Measurements from ENCODE around the gene PTGES. TPM values are rescaled to one million over a fixed set of nuclear protein-coding genes. Genes with fewer than 3 reads are reported as not detected.

PTGES gene
- polyA plus RNA-seq, 3 donors: 0.29 to 1.8 (median 0.84) TPM

GRCh38 chr9:129748249-129748648 is 4.6 kb downstream of the PTGES start:
- no peaks in the 10 kb centered on the region for H4K20me1 ChIP-seq (ENCODE audit: insufficient read depth, low read length)
- H3K9me3 ChIP-seq (replicated peaks in 1 of 2; ENCODE audit: control insufficient read depth in 1 of 2, insufficient read depth in 1 of 2, low read length in 2 of 2): no peaks in the 10 kb centered on the region
- TF ChIP-seq CTCF (IDR thresholded peaks at IDR 0.05): no peak
- H3K27me3 ChIP-seq (ENCODE audit: control insufficient read depth in 2 of 2, insufficient read depth in 2 of 2, low read length in 2 of 2): peaks cover 0 to 12% of the 10 kb centered on the region in 2 donors
- no peak overlapping the region for H3K4me3 Mint-ChIP-seq
- H3K27me3 Mint-ChIP-seq (ENCODE audit: low read depth in 3 of 3): peaks cover 17 to 43% (median 28%) of the 10 kb centered on the region in 3 donors
- no peaks in the 10 kb centered on the region for H3K36me3 ChIP-seq (replicated peaks in 1 of 2; ENCODE audit: control insufficient read depth in 1 of 2, insufficient read depth in 2 of 2, low read length in 2 of 2)
- no peak overlapping the region for H3K9ac ChIP-seq (ENCODE audit: insufficient read depth, low read length, poor library complexity, severe bottlenecking)
- DNase-seq: no peak
- no peak overlapping the region for H3K4me2 ChIP-seq (replicated peaks; ENCODE audit: extremely low read depth, low read length, poor library complexity, severe bottlenecking)
- intact Hi-C loops (cut with micrococcal nuclease): no loop called here
- peaks cover 30% of the 10 kb centered on the region for H3K4me1 Mint-ChIP-seq
- no peak overlapping the region for H2AFZ ChIP-seq (ENCODE audit: insufficient read depth, low read depth, low read length, poor library complexity, severe bottlenecking)
- H3K36me3 Mint-ChIP-seq: peaks cover 0 to 6% of the 10 kb centered on the region in 2 donors
- WGBS (ENCODE audit: insufficient coverage): 93% methylated on average over 1 of the region's 5 CpGs
- H3K27ac ChIP-seq (ENCODE audit: low read depth in 1 of 2, low read length in 2 of 2): no peak overlapping the region
- peaks cover 0 to 4% (median 0%) of the 10 kb centered on the region in 7 donors for H3K9me3 Mint-ChIP-seq
- H3K79me2 ChIP-seq (ENCODE audit: insufficient read depth, low read length): no peaks in the 10 kb centered on the region
- no peak overlapping the region for H3K27ac Mint-ChIP-seq
- H3K4me1 ChIP-seq (ENCODE audit: control insufficient read depth in 1 of 2, insufficient read depth in 2 of 2, low read length in 2 of 2): peaks cover 12 to 22% of the 10 kb centered on the region in 2 donors
- no peak overlapping the region for H3K4me3 ChIP-seq (replicated peaks in 1 of 3; ENCODE audit: low read depth in 2 of 3, low read length in 3 of 3)

GRCh38 chr9:129746092-129746777 is 6.6 kb downstream of the PTGES start:
- no peak for TF ChIP-seq CTCF (IDR thresholded peaks at IDR 0.05)
- Histone ChIP-seq H3K27ac (ENCODE audit: low read depth in 1 of 2, low read length in 2 of 2) (no peak overlapping the region), H3K27me3 (ENCODE audit: control insufficient read depth in 2 of 2, insufficient read depth in 2 of 2, low read length in 2 of 2) (no peaks in the 10 kb centered on the region), H3K79me2 (ENCODE audit: insufficient read depth, low read length) (no peaks in the 10 kb centered on the region), H3K9me3 (replicated peaks in 1 of 2; ENCODE audit: control insufficient read depth in 1 of 2, insufficient read depth in 1 of 2, low read length in 2 of 2) (no peaks in the 10 kb centered on the region), H4K20me1 (ENCODE audit: insufficient read depth, low read length) (no peaks in the 10 kb centered on the region), H2AFZ (ENCODE audit: insufficient read depth, low read depth, low read length, poor library complexity, severe bottlenecking) (peak overlapping the region; percentile 36), H3K4me3 (replicated peaks in 1 of 3; ENCODE audit: low read depth in 2 of 3, low read length in 3 of 3) (no peak overlapping the region), H3K4me2 (replicated peaks; ENCODE audit: extremely low read depth, low read length, poor library complexity, severe bottlenecking) (no peak overlapping the region), H3K9ac (ENCODE audit: insufficient read depth, low read length, poor library complexity, severe bottlenecking) (no peak overlapping the region), H3K4me1 (ENCODE audit: control insufficient read depth in 1 of 2, insufficient read depth in 2 of 2, low read length in 2 of 2) (peaks cover 4 to 12% of the 10 kb centered on the region in 2 donors), H3K36me3 (replicated peaks in 1 of 2; ENCODE audit: control insufficient read depth in 1 of 2, insufficient read depth in 2 of 2, low read length in 2 of 2) (no peaks in the 10 kb centered on the region)
- H3K36me3 Mint-ChIP-seq: peaks cover 0 to 2% of the 10 kb centered on the region in 2 donors
- intact Hi-C loops (cut with micrococcal nuclease): no loop called here
- H3K4me1 Mint-ChIP-seq: peaks cover 14% of the 10 kb centered on the region
- H3K27ac Mint-ChIP-seq: peak overlapping the region in 4 of 7 donors; percentile 41 to 78 (median 67)
- H3K9me3 Mint-ChIP-seq: peaks cover 0 to 4% (median 0%) of the 10 kb centered on the region in 7 donors
- DNase-seq: peak in 2 of 3 donors; percentile 32 to 36
- peaks cover 12 to 34% (median 28%) of the 10 kb centered on the region in 3 donors for H3K27me3 Mint-ChIP-seq (ENCODE audit: low read depth in 3 of 3)
- peak overlapping the region; percentile 13 to 53 for H3K4me3 Mint-ChIP-seq
- WGBS (ENCODE audit: insufficient coverage): 63% methylated on average over 1 of the region's 9 CpGs
